ENCODE results near the gene STARD4.
A peak's percentile ranks its signal among the peaks of the same experiment; 100 is the strongest.

STARD4 gene

DNA sequence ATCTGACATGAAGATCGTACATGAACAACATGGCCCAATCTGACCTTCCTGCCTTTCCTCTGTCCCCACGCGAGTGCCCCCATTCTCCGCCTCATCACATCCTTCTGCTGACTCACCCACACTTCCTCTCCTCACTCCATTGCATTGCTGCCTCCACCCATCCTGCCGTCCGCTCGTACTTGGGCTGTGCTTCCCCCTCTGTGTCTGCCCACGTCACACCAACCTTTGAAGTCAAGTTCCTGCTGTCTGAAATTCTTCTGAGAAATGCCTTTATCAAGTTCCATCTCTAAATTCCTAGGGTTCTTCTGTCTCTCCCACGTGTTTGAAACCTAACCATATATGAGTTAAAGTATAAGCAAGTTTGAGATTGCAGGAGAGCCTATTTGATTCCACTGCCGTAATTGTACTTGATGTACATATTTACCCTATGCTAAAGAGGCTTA, 18.0 kb upstream of the STARD4 start:
- peak; percentile 49 to 57 for DNase-seq (ENCODE audit: low read depth in 2 of 2, low spot score in 1 of 2)

DNA sequence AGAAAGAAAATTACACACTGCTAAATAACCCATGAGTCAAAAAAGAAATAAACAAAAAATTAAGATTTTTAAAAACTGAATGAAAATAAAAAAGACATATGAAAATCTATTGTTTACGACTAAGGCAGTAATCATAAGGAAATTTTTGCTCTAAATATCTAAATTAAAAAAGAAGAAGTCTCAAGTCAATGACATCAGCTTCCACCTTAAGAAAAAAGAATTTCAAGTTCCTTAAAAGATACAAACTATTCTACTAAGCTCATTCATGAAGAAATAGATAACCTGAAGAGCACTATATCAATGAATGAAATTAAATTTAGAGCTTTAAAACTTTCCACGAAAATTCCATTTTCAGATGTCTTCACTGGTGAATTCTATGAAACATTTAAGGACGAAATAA, 15.7 kb upstream of the STARD4 start:
- DNase-seq (ENCODE audit: low read depth in 2 of 2, low spot score in 1 of 2) = no peak

DNA sequence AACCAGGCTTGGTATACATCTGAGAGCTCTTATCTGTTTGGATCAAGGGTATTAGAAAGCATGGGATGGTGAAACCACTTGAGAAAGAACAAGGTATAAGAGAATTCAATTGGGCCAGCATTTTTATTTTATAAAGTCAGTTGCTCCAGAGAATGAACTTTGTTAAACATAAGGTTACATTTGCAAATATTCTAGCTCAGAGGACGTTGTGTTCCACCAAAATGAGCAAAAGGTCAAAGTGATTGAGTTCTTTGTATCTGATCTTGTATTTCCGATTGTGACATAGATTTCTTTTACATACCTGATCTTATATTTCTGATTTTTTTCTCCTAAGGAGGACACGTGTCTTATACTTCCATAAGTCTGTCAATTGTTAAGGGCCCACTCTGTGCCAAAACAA, 8.6 kb upstream of the STARD4 start:
- no peak for DNase-seq (ENCODE audit: low read depth in 2 of 2, low spot score in 1 of 2)

DNA sequence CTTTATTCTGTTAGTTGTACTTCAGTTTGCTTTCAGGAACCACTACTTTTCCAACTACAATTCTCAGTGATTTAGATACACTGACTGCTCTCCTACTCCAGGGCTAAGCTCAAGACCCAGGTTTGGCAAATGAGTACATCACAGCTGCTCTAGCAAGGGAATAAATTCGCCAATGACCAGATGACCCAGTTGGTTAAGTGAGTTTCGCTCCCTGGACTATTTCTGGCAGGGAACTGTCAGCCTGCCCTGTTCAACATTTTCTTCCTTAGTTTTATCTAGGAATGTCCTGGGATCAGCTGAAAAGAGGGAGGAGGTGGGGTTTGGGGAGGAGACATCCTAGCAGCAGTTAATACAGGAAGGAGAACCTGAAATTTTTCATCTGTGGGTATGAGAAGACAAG, 6.4 kb upstream of the STARD4 start:
- DNase-seq (ENCODE audit: low read depth in 2 of 2, low spot score in 1 of 2) = no peak

DNA sequence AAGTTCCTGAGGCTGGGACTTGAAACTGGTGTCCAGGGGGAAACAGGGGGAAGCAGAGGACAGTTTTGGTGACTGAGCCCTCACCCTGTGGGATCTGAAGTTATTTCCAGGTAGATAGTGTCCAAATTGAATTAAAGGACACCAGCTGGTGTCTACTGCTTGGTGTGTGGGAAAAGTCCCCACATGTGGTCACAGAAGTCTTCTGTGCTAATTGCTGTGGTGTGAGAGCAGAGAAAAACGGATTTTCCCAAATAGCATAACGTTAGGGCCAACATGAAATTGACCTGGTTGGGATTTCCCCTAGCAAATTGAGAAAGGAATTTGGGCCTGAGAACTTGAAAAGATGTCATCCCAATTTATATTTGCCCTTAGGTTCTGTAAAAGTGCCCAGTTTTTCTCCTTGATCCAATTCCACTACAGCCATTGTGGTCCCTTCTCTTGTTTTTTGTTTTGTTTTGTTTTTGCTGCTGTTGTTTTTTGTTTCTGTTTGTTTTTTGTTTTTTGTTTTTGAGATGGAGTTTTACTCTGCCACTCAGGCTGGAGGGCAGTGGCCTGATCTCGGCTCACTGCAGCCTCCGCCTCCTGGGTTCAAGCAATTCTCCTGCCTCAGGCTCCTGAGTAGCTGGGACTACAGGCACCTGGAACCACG, 5.6 kb upstream of the STARD4 start:
- DNase-seq (ENCODE audit: low read depth in 2 of 2, low spot score in 1 of 2) = no peak

DNA sequence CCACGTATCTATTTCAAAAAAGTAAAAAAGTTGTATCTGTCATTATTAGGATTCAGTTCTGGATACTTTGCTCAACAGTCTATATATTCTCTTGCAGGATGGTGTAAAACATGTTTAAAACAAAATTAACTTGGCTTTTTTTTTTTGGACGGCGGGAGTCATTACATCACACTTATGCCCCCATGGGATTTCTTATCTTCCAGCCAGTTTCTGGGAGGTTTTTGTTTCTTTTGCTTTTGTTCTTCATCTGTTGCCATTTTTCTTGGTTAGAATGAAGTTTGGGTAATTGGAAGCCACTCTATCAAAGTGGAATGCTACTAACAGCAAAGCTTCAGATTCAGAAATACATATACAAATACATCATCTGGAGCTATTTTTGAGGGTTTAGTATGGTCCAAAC, 1.8 kb upstream of the STARD4 start:
- no peak for DNase-seq (ENCODE audit: low read depth in 2 of 2, low spot score in 1 of 2)

DNA sequence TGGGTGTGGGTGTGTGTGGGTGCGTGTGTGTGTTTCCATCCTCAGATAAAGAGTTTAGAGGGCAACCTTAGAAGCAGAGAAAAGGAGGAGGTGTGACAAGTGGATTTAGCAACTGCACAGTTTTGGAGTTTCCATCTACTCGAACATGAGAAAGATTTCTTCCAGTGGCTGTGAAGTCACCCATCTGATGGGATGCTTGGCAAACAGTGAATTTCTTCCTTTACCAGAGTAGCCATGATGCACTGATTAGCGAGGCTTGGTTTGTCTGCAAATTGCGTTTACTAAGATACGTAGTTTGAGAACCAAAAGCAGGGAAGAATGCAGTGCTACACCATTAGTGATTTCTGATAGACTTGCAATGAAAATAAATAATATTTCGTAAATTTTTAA, 791 bp upstream of the STARD4 start:
- DNase-seq (ENCODE audit: low read depth in 2 of 2, low spot score in 1 of 2) = no peak

DNA sequence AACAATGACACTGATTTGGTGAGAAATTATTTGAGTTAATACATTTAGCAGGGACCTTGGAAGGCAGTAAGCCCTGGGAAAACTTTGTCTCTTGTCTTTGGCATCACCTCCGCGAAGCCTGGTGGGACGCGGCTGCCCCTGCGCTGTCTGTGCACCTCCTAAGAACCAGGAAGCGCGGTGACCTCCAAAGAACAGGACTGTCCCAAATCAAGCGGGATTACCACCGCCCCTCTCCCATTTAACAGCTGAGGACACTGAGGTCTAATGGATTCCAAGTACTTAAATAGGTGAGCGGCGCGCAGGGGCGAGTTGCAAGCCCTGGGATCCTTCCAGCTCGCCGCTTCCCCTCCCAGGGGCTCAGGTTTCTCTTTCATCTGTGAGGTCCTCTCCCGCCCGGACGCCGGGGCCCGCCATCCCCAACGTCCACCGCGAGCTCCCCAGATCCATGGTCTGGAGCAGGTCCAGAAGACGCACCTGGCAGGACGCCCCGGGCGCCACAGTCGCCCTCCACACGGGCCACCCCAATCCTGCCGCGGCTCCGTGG, 432 bp downstream of the STARD4 start:
- DNase-seq (ENCODE audit: low read depth in 2 of 2, low spot score in 1 of 2) = no peak

DNA sequence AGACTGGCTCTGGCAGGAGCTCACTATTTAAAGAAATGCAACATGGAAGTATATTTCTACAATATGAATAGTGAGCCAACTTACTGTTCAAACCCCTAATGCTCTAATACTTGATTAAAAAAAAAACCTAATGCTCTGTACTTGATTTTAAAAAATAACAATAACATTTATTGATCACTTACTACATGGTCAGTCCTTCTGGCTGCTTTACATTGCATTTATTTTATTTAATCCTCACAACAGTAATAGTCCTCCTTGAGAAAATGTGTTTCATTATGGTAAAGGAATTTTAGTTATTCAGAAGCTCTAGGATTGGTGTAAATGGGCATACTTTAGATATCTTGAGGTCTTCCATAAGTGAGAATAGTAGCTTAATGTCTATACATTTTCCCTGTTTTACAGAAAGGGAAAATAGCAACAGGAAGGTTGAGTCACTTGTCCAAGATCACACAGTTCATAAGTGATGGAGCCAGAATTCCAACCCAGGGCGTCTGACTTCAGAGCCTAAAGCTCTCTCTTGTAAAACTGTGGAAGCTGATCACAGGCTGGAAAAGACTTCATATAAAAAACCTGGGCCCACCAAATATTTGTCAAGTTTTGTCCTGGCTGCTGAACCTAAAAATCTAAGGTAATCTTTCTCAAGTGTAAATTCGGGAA, 1.0 kb downstream of the STARD4 start:
- no peak for DNase-seq (ENCODE audit: low read depth in 2 of 2, low spot score in 1 of 2)

DNA sequence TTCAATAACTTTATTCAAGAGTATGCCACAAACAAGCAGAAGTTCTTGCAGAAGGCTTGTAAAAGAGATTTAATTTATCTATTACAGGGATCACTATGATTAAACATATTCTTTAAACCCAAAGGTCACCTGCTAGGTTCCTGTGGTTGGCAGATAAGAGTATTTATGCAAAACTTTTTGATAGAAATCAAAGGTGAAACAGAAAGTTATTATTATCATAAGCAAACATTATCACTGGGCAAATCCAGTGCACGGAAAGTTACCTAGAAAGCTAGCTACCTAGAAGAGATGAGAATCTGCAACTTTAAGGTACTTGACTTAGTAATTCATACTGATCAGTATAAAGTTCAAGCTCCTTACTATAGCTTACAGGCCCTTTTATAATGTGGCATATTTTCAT, 3.2 kb downstream of the STARD4 start:
- DNase-seq (ENCODE audit: low read depth in 2 of 2, low spot score in 1 of 2) = no peak

DNA sequence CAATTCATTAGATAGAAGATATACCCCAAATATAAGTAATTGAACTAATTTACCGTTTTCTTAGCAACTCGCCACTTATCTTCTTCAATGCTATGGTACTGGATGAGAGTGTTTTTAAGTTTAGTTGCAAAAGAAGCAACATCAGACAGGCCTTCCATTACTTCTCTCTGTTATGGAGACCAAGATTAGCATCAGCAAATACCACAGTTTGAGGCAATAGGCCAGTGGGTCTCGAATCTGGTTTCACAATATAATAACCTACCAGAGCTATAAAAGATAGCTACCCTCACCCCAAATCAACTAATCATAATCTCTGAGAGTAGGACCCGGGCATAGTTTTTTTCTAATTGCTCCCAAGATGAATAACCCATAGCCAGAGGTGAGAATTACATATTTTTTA, 5.1 kb downstream of the STARD4 start:
- no peak for DNase-seq (ENCODE audit: low read depth in 2 of 2, low spot score in 1 of 2)

DNA sequence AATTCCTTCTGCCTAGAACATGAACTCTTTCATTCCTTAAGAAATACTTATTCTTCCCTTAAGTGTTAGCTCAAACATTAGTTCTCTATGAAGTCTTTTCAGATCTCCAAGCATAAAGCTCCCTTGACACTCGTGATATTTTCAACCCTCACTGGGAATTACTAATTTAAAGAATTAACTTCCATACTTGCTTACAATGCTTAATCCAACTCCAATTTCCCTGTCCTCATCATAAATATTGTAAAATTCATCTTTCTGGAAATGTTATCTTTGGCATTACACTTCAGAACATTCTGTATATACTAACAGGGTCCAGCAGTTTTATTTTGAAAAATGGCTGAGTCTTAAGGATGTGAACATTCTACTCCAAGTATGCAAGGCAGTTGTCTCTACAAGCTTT, 7.2 kb downstream of the STARD4 start:
- no peak for DNase-seq (ENCODE audit: low read depth in 2 of 2, low spot score in 1 of 2)

DNA sequence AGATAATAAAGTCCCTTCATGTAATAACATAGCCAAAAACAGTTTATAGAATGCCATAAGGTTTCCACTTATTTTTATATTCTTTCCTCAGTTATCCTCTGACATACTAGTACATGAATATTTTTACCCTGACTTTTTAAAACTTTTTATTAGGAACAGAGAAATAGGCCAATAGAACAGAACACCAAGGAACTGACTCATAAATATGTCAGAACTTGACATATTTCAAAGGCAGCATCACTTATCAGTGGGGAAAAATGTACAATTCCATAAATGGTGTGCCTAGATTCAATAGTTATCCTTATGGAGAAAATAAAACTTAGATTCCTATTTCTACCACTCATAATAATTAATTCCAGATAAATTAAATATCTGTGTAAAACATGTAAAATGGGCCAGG, 9.4 kb downstream of the STARD4 start:
- no peak for DNase-seq (ENCODE audit: low read depth in 2 of 2, low spot score in 1 of 2)

DNA sequence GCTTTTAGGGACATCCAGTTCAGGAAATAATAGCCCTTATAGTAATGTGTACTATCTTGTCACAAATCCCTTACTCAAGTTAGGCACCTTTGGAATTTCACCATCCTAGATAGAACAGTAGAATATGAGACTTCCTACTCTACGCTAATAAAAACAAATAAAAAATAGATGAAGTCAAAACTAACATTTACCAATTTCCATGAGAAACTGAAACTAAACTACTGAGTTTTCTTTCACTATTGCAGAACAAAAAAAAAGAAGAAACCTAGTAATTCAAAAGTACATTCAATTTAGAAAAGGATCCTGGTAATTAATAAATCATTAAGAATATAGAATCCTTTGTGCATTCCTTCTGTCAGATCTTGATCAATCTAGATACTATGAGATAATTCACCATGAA, 14.0 kb downstream of the STARD4 start:
- no peak for DNase-seq (ENCODE audit: low read depth in 2 of 2, low spot score in 1 of 2)

DNA sequence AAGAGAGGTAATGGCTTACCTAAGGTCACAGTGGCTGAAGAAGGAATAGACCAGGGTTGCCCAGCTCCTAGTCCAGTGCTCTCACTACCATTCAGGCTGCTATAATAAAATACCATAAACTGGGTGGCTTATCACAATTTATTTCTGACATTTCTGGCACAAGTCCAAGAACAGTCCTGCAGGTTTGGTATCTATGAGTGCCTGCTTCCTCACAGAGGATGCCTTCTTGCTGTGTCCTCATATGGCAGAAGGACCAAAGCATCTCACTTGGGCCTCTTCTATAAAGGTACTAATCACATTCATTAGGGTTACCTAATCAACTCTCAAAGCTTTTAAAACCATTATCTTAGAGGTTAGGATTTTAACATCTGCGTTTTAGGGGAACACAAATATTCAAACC, 17.2 kb downstream of the STARD4 start:
- no peak for DNase-seq (ENCODE audit: low read depth in 2 of 2, low spot score in 1 of 2)

DNA sequence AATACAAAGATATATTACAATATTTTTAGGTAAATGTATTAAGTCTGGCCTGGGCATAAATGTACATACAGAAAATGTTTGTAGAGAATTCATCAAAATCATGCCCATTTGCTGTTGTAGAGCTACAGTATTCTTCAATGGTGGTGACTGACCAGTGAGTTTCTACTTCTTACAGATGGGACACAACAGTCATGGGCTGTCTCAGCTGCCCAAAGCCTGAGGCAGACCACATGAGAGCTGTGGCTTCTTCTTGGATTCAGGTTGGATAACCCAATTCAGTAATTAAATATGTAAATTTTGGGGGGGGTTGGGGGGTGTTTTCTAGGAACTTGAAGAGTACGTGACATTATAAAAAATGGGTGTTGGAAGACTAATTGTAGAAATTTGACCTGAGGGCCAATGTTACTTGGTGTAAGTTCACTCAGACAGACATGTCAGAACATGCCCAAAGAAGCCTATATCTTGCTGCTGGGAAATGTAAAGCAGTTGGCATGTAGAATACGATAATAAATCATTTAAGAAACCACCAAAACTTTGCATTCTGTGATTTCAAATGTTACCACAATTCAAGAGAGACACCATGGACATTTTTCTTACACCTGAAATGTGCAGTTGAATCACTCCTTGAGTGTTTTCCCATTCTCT, 17.9 kb downstream of the STARD4 start:
- no peak for DNase-seq (ENCODE audit: low read depth in 2 of 2, low spot score in 1 of 2)

DNA sequence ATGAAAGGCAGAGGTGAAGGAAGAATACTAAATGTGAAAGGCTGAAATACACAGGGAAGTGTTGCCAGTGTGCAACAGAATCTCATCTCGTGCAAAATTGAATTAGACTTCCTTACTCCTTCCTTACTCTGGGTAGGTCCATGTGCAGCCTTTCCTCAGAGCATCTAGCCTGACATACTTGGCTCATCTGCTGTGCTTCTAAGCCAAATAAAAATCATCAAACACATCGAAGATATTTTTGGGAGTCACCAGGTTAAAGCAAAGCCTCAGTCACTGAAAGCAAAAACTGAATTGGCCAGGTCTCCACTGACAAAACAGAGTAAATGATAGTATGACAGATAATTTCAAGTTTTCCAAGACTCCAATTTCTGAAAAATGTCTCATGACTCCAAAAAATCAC, 19.3 kb downstream of the STARD4 start:
- no peak for DNase-seq (ENCODE audit: low read depth in 2 of 2, low spot score in 1 of 2)

DNA sequence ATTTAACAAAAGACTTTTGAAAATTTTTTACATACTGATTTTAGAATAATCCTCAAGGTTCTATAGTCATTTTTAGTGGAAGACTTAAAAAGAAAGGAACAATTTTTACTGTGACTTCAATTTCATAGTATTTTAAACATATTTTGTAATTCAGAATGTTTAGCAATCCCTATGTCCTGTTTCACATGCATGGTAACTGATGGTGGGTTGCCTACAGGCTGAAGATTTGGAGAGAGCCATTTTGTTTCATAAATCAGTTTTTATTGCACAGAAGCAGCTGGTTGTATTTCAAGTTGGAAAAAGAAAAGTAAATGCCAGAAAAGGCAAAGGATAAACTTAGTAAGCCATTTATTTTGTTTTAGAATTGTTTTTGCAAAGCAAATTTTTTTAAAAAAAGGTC, 24.0 kb downstream of the STARD4 start:
- DNase-seq (ENCODE audit: low read depth in 2 of 2, low spot score in 1 of 2) = no peak

DNA sequence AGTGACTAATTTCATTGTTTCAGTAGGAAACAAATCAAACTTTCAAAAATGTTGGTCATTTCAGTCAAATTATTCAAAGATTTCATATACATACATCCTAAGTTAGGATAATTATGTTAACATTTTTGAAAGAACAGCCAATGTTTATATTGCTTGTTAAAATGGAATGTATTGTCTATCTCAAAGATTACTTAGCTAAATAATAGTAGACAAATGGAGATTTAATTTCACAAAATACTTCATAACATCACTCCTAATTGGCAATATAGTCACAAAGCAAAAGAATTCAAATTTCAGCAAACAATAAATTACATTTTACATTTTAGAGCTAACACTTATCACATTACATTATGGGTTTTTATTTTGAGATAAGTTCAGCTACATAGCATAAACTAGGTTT, 25.4 kb downstream of the STARD4 start:
- DNase-seq (ENCODE audit: low read depth in 2 of 2, low spot score in 1 of 2) = no peak

DNA sequence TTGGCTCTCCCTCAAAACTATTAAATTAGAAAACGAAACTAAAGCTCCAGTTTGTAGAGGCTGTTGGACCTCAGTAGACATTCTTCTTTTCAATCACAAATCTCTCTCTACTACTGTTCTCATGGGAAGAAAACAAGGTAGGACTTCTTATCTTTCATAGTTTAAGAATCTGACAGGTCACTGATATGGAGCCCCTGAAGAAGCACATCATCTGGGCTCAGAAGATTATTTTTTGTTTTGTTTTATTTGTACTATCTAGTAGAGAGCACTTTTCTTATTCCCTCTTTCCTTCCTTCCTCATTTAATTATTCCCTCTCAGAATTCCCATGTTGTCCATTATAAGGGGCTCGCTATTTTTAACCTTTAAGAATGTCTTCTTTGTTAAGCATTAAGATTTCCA, 26.3 kb downstream of the STARD4 start:
- DNase-seq (ENCODE audit: low read depth in 2 of 2, low spot score in 1 of 2) = no peak

DNA sequence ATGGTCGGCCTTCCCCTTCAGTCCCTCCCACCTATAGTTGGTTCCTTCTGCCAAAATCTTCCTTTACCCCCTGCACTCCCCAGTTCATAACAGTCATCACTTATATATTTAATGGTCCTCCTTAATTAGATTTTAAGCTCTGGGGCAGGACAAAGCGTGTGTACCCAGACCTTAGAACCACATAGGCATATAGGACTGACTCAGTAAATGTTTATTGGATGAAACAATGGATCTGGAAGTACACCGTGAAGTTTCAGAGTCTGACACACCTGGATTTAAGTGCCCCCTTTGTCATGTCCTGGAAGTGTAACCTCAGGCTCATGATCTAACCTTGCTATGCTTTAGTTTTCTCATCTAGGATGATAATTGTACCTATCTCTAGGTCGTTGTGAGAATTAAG, 32.0 kb downstream of the STARD4 start:
- DNase-seq (ENCODE audit: low read depth in 2 of 2, low spot score in 1 of 2) = no peak

DNA sequence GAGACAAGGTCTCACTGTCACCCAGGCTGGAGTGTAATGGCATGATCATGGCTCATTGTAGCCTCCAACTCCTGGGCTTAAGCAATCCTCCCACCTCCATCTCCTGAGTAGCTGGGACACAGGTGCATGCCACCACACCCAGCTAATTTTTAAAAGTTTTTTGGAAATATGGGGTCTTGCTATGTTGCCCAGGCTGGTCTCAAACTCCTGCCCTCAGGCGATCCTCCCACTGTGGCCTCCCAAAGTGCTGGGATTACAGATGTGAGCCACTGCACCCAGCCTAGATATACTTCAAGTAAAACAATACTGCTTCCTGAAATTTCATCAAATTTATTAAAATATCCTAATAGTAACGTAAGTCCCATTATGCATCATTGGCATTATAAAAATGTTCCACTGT, 33.4 kb downstream of the STARD4 start:
- DNase-seq (ENCODE audit: low read depth in 2 of 2, low spot score in 1 of 2) = no peak

DNA sequence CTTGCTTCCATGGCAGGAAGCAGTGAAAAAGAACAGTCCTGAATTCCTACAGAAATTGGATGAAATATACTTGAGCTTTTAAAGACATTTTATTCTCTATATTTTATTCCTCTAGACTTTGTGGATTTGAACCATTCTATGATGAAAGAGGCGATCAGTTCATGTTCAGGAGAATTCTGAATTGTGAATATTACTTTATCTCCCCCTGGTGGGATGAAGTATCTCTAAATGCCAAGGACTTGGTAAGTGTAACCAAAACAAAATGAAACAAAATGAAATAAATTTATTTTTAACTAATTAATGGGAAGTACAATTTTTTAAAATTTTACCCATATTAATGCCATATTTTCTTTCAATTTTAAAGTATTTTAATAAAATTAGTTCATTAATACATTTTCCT, 34.1 kb downstream of the STARD4 start:
- no peak for DNase-seq (ENCODE audit: low read depth in 2 of 2, low spot score in 1 of 2)
